HG02870 (cell line): ENCODE results near the gene PTP4A2.

ENCODE experiments used
- ATAC-seq: cut with Tn5 transposase; IDR thresholded peaks from one replicate; pipeline ENCODE4 v1.9.1; 2021; ENCODE audit warnings: mild to moderate bottlenecking, moderate library complexity; ENCODE audit not compliant: unreplicated experiment

PTP4A2 gene

DNA sequence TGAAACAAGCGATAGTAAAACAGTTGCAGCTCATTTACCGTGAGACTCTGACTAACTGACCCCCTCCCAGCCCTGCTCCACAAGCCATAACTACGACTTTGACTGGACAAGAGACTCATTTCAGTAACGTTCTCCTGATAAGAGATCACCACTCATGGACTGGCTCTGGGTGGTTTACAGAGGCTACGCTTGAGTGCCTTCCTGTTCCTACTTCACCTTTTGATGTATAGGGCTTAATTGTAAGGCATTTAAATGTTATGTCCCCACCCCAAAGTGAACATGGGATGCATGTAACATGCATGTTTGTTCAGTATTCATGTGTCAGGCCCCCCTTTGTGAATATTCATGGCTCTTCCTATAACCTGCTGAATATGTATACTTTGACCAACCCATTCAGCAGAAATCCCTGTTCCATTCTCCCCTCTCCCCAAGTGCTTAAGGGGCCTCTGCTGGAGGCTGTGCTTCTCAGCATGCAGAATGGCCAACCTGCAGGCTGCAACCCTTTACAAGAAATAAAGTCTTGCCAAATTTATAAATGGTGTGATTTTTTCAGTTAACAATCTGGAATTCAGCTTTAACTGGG lies 71.6 kb downstream of the PTP4A2 start:
- peak; percentile 80 for ATAC-seq

DNA sequence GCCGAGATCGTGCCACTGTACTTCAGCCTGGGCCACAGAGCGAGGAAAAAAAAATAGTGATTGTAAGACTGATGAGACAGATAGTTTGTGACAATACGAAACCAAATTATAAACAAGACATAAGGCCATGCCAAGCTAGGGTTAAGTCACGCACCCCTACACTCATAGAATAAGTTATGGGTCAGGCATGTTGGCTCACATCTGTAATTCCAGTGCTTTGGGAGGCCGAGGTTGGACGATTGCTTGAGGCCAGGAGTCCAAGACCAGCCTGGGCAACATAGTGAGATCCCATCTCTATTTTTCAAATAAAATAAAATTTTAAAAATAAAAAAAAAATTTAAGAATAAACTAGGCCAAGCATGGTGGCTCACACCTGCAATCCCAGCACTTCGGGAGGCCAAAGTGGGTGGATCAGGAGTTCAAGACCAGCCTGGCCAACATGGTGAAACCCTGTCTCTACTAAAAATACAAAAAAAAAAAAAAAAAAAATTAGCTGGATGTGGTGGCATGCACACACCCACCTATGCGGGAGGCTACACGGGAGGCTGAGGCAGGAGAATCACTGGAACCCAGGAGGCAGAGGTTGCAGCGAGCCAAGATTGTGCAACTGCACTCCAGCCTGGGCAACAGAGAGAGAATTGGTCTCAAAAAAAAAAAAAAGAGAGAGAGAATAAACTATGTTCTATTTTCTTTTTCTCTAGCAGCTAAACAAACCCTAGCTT lies 72.3 kb downstream of the PTP4A2 start:
- no peak for ATAC-seq

DNA sequence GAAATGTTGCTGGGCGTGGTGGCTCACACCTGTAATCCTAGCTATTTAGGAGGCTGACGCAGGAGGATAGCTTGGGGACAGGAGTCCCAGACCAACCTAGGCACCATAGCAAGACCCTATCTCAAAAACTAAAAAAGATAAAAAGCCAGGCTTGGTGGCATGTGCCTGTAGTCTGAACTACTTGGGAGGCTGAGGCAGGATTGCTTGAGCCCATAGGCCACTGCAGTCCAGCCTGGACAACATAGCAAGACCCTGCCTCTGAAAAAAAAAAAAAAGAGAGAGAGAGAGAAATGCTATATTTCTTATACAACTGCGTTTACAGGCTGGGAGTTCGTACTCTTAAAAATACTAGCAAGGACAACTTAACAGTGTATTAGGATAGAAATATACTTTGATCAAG lies 76.1 kb downstream of the PTP4A2 start:
- no peak for ATAC-seq

GRCh38 chr1:31861346-31861745 lies 76.8 kb downstream of the PTP4A2 start:
- no peak for ATAC-seq

- no peak for ATAC-seq
These were observed 77.6 kb downstream of the PTP4A2 start for GRCh38 chr1:31860581-31860980.

DNA sequence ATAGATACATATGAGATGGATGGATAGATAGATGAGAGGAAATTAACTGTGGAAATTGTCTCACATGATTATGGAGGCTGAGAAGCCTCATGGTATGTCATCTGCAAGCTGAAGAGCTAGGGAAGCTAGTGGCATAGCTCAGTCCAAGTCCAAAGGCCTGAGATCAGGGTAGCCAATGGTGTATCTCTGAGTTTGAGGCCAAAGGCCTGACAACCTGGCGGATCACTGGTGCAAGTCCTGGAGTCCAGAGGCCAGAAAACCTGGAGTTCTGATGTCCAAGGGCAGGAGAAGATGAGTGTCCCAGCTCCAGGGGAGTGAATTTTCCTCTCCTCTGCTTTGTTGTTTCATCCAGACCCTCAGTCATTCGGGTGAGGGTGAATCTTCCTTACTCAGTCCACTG lies 78.4 kb downstream of the PTP4A2 start:
- no peak for ATAC-seq

DNA sequence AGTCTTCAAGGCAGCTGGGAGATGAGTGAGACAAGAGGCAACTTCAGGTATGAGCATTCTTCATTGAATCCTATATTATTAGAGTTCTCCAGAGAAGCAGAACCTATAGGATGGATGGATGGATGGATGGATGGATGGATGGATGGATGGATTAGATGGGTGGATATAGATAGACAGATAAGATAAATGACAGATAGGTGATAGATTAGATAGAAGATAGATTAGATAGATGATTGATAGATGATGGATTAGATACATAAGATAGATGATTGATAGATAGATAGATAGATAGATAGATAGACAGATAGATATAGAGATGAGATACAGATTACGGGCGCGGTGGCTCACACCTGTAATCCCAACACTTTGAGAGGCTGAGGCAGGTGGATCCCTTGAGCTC lies 79.1 kb downstream of the PTP4A2 start:
- no peak for ATAC-seq

GRCh38 chr1:31857863-31858262 lies 80.3 kb downstream of the PTP4A2 start:
- ATAC-seq = no peak
